GDM1 (cell line): ENCODE measurements around the gene GRAMD2A.
"Not testable (repeated sequence)": the region's sequence is repeated elsewhere in the genome, so short reads cannot be mapped to it uniquely, and the experiment has no call there.

ENCODE experiments used
- DNase-seq: peaks from one replicate; lab custom pipeline; 2025; lab: John Stamatoyannopoulos, UW

GRAMD2A gene

GRCh38 chr15:72184165-72184811, 13.3 kb downstream of the GRAMD2A start:
- no peak for DNase-seq

GRCh38 chr15:72183781-72184164, 13.8 kb downstream of the GRAMD2A start:
- DNase-seq, result no peak

- DNase-seq, result no peak
These were observed 14.9 kb downstream of the GRAMD2A start for GRCh38 chr15:72182673-72183072.

GRCh38 chr15:72182244-72182643, 15.3 kb downstream of the GRAMD2A start:
- no peak for DNase-seq

- no peak for DNase-seq
These were observed 16.7 kb downstream of the GRAMD2A start for GRCh38 chr15:72180761-72181324.

GRCh38 chr15:72179950-72180581, 17.5 kb downstream of the GRAMD2A start:
- no peak for DNase-seq

- no peak for DNase-seq
These were observed 18.5 kb downstream of the GRAMD2A start for GRCh38 chr15:72178976-72179585.

- DNase-seq, result no peak
These were observed 20.8 kb downstream of the GRAMD2A start for GRCh38 chr15:72176743-72177142.

- DNase-seq, result no peak
These were observed 21.4 kb downstream of the GRAMD2A start for GRCh38 chr15:72176159-72176558.

- no peak for DNase-seq
These were observed 22.2 kb downstream of the GRAMD2A start for GRCh38 chr15:72175186-72176044.

- no peak for DNase-seq
These were observed 22.9 kb downstream of the GRAMD2A start for GRCh38 chr15:72174551-72175165.

GRCh38 chr15:72173864-72174550, 23.6 kb downstream of the GRAMD2A start:
- no peak for DNase-seq

GRCh38 chr15:72173401-72173800, 24.2 kb downstream of the GRAMD2A start:
- DNase-seq, result no peak

- DNase-seq, result no peak
These were observed 24.8 kb downstream of the GRAMD2A start for GRCh38 chr15:72172796-72173195.

GRCh38 chr15:72171978-72172377, 25.6 kb downstream of the GRAMD2A start:
- DNase-seq, result not testable (repeated sequence)

GRCh38 chr15:72170691-72171090, 26.9 kb downstream of the GRAMD2A start:
- DNase-seq, result no peak

- DNase-seq, result no peak
These were observed 27.5 kb downstream of the GRAMD2A start for GRCh38 chr15:72169921-72170611.

- DNase-seq, result no peak
These were observed 28.2 kb downstream of the GRAMD2A start for GRCh38 chr15:72169236-72169920.

- no peak for DNase-seq
These were observed 28.8 kb downstream of the GRAMD2A start for GRCh38 chr15:72168808-72169190.
